SIG-M5 treated with dmso at 0.1 percent for 504 hours (cell line): ENCODE results near the gene EXOC6B.

Experiments used
- DNase-seq: peaks from one replicate; lab custom pipeline; 2025; ENCODE audit not compliant: unreplicated experiment; lab: John Stamatoyannopoulos, UW

Gene EXOC6B

DNA sequence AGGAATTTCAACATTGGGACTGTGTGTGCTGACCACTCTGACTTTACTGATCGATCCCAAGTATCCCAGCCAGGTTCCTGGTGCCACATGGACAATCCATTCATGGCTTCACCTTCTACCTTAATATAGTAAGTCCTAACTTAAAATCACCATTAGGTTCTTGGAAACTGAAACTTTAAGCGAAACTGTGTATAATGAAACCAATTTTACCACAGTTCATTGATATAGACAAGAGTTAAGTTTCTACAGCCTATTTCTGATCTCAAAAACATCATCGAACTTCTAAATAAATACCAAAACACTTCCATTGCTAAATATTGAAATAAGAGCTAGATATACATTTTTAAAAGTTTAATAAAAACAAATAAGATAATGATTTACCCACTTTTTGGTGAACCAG, 4.4 kb upstream of the EXOC6B start:
- no peak for DNase-seq

DNA sequence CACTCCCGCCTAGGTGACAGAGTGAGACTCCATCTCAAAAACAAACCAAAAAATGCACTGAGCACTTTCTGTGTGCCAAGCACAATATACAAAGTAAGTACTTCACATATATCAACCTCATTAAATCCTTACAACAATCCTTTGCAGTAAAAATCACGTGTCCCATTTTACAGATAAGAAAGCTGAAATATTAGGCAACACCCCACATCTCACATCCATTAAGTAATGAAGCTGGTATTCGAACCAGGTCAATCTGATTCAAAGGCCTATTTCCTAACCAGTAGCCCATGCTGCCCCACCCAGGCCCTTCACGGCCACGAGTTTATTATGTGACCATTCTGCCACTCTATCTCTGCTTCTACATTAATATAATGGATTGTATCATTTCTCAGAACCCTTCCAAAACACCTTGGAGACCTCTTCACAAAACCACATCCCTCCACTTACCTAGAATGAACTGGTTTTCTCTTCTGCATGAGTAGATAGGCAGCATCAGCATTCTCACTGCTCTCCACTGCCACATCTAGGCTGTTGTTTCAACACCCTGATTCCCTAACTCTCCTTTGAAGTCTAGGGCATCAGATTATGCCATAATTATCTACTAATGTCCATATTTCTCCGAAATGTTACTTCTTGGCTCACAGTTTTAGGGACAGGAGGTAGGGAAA, 3.1 kb upstream of the EXOC6B start:
- DNase-seq, result no peak

DNA sequence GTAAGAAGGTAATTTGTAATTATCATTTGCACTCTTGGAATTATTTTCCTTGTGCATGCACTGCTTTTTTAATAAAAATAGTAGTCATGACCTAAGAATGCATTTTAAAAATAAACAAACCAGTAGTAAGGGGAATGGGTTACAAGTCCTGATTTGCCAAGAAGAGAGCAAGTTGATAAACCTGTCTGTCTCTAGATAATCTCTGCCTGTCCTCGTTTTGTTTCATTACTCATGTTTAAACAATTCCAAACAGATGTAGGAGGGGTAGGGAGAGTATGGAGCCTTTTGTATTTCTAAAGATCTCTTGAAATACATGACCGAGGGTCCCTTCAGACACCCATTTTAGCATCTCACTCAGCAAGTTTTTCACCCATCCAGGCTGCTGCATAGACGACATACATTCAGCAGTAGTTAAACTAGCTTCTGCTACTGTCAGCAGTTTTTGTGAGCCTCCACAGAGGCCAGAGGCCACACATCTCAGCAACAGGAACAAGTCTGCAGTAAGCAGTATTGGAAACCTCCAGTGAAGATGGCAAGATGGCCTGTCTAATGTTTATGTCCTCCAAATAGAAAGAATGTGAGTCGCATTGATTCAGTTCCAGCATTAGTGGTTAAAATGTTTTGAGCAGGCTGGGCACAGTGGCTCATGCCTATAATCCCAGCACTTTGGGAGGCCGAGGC, 2.3 kb upstream of the EXOC6B start:
- DNase-seq, result no peak

DNA sequence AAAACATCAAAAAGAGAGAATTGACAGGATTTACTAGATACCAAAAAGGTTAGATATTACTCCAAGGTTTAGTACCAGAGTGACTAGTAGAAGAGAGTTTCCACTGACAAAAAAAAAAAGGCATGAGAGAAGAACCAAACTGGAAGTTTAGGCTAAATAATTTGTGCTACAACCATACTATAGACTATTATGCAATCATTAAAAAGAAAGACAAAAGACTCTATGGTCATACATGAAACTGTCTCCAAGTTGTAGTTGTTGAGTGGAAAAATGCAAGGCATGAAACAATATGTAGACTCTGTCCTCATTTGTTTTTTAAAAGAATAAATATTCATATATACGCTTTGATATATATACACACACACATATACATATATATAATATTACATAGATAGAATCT, 1.7 kb upstream of the EXOC6B start:
- DNase-seq, result no peak

DNA sequence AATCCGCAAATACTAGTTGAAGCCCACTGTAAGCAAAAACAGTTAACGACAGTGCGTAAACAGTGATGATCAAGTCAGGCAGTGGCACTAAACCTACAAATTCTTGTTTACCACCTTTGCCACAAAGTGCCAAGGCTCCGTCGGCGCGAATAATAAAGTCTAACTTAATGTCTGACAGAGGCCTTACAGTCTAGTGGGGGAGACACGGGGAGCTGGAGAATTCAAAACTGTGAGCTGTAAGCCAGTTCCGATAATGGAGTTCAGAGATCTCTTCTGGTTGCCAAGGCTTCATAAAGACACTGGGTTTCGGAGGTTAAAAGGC, 284 bp upstream of the EXOC6B start:
- no peak for DNase-seq

DNA sequence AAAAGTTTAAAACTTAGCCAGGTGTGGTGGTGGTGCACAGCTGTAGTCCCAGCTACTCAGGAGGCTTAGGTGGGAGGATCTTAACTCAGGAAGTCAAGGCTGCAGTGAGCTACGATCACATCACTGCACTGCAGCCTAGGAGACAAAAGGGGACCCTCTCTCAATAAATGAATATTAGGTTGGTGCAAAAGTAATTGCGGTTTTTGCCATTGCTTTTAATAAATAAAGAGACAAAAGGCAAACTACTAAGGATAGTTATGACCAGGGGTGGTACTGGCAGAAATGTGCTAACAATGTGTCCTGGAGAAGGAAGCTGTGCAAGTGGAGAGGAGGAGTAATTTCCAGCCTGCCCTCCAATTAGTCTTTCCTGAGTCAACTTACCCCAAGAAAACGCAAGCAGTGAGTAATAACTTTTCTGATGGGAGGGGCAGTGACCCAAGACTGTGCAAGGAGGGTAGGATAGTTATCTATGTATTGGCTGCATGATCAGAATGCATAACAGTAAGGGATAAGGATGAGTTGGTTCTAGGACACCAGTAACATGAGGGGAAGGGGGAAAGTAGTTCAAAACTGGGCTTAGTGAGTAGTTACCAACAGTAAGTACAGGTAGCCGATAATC, 1.5 kb downstream of the EXOC6B start:
- peak; percentile 21 for DNase-seq

DNA sequence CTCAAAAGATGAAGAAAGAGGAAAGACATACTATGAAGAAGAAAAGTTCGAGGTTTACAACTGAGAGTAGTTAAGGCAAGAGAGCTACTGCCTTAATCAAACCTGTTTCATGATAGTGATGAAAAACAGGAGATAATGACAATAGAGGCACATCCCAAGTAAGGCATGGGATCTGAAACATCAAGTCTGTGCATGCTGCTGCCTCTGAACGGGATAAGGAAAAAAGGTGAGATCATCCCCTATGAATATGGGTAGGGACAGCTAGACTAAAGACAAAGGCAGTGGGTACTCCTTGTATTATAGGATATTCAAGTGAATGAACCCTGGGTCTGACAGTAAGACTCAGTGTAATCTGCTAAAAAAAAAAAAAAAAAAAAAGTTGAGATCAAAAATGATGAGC, 3.0 kb downstream of the EXOC6B start:
- DNase-seq, result no peak

DNA sequence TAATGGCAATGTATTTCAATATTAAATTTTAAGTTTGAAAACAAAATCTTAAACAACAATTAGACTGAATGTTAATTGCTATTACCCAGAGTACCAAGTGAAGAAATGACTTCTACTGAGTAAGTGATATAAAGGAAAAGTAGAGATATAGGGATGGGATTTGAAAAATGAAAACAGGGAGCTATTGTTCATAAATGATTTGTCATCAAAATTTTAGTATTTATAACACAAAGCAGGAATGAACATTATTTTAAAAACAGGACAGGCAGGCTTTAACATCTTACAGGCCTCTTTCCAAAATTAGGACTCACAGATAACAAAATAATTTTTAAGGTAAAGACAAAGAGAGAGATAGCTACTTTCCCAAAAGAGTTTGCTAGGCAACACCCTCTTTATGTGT, 3.9 kb downstream of the EXOC6B start:
- DNase-seq, result no peak

DNA sequence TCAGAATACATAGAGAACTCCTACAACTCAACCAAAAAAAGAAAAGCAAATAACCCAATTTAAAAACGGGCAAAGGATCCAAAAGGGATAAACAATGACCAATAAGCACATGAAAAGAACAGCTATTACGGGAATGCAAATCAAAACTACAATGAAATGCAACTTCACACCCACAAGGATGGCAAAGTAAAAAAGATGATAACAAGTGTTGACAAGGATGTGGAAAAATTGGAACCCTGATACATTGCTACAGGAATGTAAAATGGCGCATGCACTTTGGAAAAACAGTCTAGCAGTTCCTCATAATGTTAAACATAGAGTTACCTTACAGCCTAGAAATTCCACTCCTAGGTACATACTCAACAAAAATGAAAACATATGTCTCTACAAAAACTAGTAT, 4.7 kb downstream of the EXOC6B start:
- no peak for DNase-seq

DNA sequence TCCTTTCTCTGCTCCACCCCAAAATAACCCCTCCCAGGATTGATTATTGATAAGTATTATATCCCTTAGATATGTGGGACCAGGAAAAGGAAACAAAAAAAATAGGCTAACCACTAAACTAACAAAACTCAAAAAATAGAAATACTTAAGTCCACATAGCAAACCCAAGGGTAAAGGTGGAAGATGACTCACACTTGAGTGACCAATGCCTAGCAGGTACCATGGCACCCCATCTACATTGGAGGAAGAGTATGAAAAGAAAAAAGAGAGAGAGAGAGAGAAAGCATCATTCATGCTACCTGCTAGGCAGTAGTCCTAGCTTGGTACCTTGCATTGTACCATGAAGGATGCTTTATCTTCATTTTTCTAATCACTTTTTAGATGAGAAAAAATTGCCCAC, 6.3 kb downstream of the EXOC6B start:
- no peak for DNase-seq

DNA sequence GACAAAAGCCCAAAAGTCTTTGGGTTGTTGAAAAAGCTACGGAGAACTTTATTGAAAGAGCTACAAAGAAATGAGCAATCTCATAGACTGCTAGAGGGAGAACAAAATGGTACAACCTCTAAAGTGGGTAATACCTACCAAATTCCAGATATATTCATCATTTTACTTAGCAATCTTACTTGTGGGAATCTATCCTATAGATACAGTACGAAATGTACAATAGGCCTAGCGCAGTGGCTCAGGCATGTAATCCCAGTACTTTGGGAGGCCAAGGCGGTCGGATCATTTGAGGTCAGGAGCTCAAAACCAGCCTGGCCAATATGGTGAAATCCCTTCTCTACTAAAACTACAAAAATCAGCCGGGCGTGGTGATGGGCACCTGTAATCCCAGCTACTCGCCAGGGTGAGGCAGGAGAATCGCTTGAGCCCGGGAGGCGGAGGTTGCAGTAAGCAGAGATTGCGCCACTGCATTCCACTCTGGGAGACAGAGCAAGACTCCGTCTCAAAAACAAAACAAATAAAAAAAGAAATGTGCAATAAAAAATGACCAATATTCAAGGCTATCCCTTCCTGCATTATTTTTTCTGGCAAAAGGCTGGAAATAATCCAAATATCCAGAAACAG, 10.1 kb downstream of the EXOC6B start:
- no peak for DNase-seq

DNA sequence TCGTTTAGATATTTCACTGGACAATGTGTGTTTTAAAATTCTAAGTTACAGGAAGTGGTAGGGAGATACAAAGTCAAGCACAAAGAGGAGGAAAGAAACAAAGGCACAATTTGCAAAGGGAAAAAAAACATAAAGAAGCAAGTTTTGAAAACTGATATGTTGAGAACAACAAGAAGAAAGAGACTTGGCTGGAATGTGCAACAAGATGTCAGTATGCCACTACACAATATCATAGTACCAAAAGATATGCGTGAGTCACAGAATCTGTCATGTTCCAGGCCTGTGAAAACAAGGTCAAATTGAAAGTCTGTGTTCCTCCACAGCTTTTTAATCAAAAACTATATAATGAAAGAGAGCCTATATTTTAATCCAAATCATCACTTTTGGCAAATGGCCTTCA, 12.0 kb downstream of the EXOC6B start:
- no peak for DNase-seq

DNA sequence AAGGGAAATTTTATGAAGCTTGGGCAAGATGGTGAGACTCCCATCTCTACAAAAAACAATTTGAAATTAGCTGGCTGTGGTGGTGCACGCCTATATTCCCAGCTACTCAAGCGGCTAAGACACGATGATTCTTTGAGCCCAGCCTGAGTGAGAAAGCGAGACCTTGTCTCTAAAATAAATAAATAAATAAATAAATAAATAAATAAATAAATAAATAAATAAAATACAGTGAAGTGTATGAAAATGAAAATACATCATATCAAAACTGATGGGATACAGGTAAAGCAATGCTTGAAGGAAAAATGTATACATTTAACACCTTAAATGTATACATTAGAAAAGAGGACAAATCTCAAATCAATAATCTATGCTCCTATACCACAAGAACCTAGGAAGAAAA, 15.7 kb downstream of the EXOC6B start:
- DNase-seq, result no peak

DNA sequence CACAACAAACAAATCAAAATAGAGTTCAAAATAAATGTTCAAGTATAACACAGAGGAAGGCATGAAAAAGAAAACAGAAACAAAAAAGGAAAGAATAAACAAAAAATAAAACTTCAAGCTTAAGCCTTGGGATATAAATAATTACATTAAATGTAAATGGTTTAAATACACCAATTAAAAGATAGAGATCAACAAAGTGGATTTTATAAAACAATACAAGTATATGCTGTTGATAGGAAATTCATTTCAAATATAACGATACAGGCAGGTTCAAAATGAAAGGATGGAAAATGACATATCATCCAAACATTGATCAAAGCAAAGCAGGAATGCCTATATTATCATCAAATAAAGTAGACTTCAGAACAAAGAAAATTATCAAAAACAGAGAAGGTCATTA, 16.7 kb downstream of the EXOC6B start:
- DNase-seq, result no peak

DNA sequence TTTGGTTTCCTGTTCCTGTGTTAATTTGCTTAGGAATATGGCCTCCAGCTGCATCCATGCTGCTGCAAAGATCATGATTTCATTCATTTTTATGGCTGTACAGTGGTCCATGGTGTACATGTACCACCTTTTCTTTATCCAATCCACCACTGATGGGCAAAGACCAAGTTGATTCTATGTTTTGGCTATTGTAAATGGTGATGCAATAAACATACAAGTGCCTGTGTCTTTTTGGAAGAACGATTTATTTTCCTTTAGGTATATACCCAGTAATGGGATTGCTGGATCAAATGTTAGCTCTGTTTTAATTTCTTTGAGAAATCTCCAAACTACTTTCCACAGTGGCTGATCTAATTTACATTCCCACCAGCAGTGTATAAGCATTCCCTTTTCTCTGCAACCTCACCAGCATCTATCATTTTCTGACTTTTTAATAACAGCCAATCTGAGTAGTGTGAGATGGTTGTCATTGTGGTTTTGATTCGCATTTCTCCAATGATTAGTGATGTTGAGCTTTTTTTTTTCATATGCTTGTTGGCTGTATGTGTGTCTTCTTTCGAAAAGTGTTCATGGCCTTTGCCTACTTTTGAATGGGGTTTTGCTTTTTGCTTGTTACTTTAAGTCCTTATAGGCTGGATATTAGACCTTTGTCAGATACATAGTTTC, 19.4 kb downstream of the EXOC6B start:
- no peak for DNase-seq

DNA sequence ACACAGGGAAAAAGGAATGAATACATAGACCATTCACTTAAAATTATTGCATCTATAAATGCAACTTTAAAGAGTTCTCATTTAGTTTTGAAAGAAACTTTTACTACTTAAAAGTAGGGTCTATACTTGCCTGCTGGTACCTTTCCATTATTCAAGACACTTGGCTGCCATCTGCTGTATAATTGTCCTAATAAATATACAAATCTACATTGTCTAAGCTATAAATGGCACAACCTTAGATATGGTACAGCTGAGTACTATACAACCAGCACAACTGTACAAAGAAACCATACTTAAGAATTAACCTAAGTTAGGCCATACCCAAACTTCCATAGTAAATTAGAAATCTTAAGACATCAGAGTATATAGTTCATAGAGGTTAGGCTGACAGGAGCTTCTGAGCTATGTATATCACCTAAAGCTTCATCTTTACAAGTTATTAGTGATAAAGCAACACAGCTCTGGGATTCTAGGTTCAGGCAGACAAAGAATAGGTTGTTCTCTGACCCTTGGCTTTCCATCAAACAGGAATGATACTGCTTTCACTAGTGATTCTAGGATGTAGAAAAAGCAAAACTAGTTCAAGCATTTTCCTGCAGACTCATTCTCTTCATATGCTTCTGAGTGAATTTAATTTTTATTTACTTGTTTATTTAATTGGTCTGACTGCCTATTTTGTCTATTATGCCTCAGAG, 22.1 kb downstream of the EXOC6B start:
- DNase-seq, result no peak

DNA sequence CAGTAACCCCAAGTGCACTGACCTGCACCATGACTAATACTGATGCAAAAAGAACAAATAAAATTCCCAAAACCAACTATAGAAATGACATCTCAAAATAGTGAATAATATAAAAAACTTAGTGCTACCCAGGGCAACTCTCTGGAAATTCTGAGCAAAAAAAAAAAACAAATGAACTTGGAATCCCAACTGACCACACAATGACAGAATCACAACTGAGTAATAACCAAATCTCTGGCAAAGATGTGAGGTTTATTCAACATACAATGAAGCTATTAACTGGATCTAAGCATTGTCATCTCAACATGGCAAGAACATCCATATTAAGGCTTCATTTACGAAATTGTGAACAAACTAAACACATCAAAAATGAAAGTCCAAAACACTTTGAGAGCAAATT, 22.7 kb downstream of the EXOC6B start:
- no peak for DNase-seq

DNA sequence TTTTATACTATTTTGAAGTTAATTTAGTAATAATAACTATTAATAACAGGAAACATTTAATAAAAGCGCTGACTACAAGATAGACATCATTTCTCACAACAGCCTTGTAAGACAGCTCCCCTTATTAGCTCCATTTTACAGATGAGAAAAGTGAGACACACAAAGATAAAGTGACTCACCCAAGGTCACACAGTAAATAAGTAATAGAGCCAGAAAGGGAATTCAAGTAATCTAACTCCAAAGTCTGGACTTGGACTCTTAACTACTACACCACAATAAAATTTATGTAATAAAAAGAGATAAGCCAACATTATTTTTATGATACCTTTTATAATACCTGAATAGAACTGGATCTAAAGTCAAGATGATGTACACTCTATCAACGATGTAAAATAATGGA, 25.3 kb downstream of the EXOC6B start:
- no peak for DNase-seq

DNA sequence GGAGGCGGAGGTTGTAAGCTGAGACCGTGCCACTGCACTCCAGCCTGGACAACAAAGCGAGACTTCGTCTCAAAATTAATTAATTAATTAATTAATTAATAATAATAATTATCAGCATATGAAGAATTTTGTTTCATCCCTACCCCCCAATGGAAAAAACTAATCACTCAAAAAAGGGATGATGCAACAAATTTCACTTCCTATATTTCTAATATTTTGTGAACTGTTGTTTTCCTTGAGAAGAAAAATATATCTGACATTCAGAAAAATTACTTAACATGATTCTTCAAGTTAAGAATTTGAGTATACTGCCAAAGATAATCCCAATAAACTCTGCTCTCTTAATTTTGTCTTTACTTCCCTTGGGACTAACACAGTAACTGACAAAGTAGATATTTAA, 28.1 kb downstream of the EXOC6B start:
- no peak for DNase-seq

DNA sequence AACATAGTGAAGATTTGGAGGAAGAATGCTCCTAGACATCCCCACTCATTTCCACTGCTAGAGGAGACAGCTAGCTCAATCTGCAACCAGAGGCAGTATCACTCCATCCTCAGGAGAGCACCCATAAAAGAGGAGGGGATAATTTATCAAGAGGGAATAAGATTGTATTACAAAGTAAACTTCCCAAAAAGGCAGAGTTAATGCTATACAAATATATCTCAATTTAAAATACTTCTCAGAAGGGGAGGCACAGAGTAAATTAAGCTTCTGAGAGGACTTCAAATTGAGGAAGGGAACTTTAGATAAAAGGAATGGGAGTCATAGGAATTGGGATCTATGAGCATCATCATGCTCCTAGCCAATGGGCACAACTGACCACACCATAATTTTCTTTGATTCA, 29.1 kb downstream of the EXOC6B start:
- DNase-seq, result no peak

DNA sequence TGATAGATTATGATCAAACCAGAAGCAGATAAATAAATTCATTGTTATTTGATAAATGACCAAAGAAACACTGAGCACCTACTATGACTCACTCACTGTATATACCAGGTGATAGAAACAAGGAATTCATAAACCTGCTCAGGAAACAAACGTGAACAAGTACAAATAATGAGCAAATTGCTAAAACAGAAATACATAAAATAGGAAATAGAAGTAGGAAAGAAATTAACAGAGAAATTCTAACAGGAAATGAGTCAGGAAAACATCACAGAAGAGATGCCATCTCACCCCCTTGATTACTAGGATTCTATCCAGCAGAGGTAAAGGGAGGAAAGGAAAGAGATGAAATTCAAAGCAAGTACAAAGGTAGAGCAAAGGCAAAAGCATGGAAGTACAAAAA, 31.3 kb downstream of the EXOC6B start:
- DNase-seq, result no peak
